ENCODE measurements around the gene NAT8L. TPM values are rescaled to one million over a fixed set of nuclear protein-coding genes. Genes with fewer than 3 reads are reported as not detected.

NAT8L gene
- total RNA-seq, 1 donor from 2014 or later: under 0.01 TPM

GRCh38 chr4:2075171-2075986 is 16.3 kb downstream of the NAT8L start:
- DNase-seq (ENCODE audit: low read depth in 2 of 2): no peak

DNA sequence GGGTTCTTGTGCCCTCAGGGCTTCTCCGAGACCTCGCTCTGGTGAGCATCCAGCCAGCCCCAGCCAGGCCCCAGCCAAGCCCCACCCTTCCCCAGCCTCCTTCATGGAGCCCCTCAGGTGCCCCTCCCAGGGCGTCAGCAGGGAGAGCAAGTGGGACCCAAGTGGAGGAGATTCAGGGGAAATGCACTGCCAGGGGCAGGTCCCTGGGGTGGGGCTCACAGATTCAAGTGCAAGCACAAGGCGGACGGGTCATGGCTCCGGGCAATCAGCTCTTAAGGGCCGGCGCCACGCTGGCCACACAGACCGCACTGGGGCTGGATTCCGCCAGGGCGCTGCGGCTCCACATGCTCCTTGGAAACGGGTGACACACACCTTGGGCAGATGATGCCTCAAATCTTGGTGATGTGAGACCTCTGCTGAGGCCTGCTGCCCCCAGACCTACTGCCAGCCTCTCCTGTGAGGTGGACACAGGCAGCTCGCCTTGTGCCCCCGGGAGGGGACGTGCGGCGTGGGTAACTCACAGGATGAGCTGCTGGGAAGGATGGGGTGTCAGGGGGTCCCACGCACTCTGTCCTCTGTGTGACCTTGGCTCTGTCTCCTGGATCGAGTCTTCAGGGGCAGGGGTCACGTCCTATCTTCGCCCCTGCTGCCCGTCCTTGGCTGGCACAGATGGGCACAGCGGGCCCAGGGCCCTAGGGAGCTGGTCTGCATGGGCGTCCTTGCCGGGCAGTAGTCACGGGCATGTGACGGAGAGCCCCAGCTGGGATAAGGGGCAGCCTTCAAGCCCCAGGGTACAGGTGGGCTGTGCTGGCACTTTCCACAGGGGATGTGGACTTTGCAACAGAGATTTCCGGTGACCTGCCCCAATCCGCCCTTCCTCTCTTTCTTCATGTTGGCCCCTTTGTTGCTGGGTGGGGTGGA is 17.1 kb downstream of the NAT8L start:
- DNase-seq (ENCODE audit: low read depth in 2 of 2): no peak

DNA sequence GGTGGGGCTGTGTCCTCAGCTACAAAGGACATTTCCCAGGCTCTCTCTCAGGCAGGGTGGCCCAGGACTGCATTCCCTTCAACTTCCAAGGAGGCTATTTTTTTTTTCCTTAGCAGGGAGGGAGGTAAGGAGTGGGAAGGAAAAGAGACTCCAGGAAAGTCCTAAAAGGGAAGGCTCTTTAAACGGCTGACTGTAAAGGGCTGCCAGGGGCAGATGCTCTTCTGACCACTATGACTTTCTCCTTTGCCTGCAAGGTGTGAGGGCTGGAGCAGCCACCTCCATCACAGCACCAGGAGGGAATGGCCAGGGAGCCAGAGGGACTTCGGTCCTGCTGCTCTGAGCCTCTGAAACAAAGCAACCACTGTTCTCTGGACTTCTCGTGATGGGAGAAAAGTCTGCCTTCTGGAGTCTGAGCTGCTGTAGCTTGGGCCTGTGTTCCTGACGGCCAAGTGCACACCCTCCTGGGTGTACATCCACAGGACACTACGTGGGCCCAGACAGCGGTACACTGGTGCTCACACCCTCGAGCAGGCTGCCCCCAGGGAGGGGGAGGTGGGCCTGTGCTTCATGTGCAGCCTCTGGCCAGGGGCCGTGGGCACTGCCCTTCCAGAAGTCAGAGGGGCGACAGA is 17.9 kb downstream of the NAT8L start:
- no peak for DNase-seq (ENCODE audit: low read depth in 2 of 2)

DNA sequence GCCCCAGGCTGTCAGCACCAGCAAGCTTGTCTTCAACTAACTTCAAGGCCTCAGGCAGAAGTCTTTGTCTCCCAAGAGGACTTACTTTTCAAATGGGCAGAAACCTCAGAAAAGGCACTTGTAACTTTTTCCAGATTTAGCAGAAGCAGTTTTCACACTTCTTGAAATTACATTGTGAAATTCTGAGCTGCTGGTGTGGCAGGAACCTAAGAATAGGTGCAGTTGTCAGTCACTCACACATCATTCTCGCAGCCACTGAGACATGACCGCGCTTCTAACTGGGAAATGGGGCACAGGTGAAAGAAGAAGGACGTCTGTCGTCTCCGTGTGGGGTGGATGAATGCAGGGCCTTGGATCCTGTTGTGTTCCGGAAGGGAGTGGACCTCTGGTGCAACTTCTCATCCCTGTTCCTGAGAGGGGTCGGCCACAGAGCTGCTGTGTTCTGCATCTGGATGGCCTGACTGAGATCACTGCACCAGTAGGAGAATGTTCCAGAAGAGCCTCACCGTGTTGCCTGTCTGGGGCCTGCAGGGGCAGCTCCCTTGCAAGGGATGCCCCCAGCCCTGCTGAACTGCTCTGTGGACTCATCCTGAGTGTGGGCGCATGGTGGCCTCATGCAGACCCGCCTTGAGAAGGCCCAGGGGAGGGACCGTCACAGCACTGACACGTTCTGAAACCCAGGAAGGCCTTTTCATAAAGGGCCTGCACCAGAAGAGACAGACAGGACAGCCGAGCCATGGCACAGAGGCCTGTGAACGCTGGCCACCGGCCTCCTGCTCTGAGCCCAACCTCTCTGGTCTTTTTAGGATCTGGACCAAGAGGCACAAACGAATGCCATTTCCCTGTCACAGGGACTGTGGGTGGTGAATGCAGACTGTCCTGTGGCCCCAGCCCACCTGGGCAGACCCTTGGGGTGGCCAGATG is 18.7 kb downstream of the NAT8L start:
- no peak for DNase-seq (ENCODE audit: low read depth in 2 of 2)

GRCh38 chr4:2078584-2078983 is 19.5 kb downstream of the NAT8L start:
- no peak for DNase-seq (ENCODE audit: low read depth in 2 of 2)

GRCh38 chr4:2079006-2079405 is 19.9 kb downstream of the NAT8L start:
- DNase-seq (ENCODE audit: low read depth in 2 of 2): no peak

GRCh38 chr4:2079926-2080325 is 20.8 kb downstream of the NAT8L start:
- no peak for DNase-seq (ENCODE audit: low read depth in 2 of 2)

DNA sequence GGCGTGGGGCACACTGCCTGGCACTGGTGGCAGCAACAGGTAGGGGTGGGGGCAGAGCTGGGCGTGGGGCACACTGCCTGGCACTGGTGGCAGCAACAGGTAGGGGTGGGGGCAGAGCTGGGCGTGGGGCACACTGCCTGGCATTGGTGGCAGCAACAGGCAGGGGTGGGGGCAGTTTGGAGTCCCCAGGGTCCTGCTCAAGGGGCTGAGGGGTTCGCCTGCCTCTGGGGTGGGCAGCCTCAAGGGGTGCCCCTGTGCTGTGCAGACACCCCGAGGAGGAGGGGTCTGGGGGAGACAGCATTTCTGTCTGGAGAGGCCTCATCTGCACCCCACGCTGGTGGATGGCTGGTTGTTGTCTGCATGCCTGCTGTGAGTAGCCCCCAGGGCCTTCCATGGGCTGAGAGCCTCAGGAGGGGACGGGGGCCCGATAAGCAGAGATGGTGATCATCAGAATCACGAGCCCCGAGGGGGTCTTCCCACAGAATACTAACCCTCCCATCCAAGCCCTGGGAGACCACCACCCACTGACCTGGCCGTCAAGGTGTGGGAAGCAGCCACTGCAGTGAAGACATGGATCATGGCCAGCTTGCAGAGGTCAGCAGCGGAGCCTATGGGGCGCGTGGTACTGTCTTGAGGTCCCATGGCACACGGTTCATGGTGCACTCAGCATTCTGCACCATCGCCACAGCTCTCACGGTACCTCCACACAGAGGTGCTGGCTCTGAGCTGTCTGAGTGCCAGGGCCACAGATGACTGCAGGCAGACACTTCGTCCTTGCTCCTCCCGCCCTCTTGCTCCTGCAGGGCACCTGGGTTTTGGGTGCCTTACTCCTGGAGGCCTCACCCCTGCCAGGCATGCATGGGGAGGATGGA is 21.5 kb downstream of the NAT8L start:
- DNase-seq (ENCODE audit: low read depth in 2 of 2): no peak

DNA sequence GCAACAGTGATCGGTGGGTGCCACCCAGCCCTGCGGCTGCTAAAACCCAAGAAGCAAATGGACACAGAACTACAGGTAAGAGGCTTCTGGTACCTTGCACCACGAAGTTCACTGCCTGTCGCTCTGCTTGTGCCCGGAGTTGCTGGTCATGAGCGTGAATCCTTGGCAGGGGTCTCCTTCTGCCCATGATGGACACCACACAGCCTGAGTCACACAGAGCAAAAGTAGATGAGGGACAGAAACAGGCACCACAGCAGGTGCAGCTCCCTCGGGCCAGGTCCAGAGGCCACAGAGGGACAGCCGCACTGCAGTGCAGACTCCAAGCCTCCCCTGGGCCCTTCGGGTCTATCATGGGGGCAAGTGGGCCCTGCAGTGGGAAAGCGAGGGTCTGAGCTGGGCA is 22.4 kb downstream of the NAT8L start:
- DNase-seq (ENCODE audit: low read depth in 2 of 2): no peak

DNA sequence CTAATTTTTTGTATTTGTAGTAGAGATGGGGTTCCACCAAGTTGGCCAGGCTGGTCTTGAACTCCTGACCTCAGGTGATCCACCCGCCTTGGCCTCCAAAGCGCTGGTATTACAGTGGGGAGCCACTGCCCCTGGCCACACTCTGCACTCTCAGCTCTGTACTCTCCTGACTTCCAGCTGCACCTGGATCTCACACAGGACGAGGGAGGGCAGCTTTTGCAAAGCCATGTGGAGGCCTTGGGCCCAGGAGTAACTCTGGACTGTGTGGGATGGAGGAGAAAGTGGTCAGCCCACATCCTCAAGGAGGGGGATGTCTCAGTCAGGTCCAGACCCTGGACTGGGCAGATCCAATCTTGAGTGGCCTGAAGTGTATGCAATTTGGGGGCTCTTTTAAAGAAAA is 23.0 kb downstream of the NAT8L start:
- no peak for DNase-seq (ENCODE audit: low read depth in 2 of 2)

- DNase-seq (ENCODE audit: low read depth in 2 of 2): no peak
These were observed 23.5 kb downstream of the NAT8L start for GRCh38 chr4:2082627-2083026.

GRCh38 chr4:2083116-2083825 is 24.1 kb downstream of the NAT8L start:
- no peak for DNase-seq (ENCODE audit: low read depth in 2 of 2)

- no peak for DNase-seq (ENCODE audit: low read depth in 2 of 2)
These were observed 24.7 kb downstream of the NAT8L start for GRCh38 chr4:2083826-2084160.

DNA sequence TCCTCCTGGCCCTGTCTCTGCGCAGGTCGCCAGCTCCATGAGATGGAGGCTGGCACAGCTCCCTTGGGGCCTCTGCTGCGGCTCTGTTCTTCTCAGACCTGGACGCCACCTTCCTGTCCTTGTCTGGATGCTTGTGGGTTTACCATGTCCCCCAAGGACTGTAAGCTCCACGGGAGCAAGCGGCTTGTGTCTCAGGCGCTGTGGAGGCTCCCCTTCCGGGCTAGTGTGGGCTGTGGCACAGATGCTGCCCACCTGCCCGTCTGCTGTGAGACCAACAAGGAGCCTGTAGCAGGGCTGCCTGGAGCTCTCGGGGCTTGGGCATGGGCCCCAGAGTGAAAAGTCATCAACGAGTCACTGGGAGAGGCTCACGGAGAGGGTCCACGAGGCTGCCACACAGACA is 25.2 kb downstream of the NAT8L start:
- DNase-seq (ENCODE audit: low read depth in 2 of 2): no peak

- DNase-seq (ENCODE audit: low read depth in 2 of 2): no peak
These were observed 26.4 kb downstream of the NAT8L start for GRCh38 chr4:2085496-2085901.

DNA sequence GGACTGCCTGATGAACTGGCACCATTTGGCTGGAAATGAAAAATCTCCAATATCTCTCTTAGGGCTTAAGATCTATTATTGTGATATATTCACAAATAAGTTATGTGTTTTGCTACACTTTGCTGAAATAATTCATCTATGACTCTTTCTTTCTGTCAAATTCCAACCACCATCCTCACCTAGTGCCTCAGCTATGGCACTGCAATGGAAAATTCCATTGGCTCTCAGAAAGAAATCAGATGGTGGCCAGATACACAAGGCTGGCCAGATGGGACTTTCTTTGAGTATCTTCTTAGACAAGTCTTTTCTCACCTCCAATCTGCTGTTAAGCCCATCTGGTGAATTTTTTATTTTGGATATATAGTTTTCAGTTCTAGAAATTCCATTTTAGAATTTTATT is 28.0 kb downstream of the NAT8L start:
- DNase-seq (ENCODE audit: low read depth in 2 of 2): peak in 1 of 2 donors; percentile 42

GRCh38 chr4:2089222-2089621 is 30.1 kb downstream of the NAT8L start:
- DNase-seq (ENCODE audit: low read depth in 2 of 2): no peak

- no peak for DNase-seq (ENCODE audit: low read depth in 2 of 2)
These were observed 31.5 kb downstream of the NAT8L start for GRCh38 chr4:2090642-2091041.

DNA sequence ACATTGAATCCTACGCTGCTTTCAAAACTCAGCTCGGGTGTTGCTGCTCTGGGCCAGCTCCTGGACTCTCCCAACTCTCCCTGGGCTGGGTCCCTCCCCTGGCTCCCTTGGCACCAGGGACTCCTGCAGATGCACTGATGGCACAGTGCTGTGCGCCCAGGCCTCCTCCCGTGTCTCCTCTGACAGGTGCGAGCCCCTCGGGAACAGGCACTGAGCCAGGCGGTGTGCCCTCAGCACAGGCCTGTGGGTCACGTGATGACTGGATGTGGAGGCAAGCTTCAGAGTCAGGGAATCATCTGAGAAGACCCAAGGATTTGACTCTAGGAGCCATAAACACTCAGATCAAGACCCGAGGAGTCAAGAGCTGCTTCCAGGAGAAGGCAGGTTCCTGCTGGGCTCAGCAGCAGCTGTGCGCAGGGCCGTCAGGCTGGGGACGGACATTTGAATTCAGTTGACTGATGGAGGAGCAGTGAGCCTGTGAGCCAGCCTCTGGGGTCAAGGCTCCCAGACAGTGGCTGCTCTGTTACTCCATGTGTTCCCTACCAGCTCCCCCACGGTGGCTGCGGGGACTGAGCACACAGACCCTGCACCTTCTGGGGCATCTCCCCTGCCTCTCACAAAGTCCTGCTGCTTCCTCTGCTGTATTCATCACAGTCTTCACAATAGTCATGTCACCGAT is 33.0 kb downstream of the NAT8L start:
- no peak for DNase-seq (ENCODE audit: low read depth in 2 of 2)
